ENCODE data around the gene HSPBP1.

The HSPBP1 gene

GRCh38 chr19:55301459-55302317 is 21.8 kb upstream of the HSPBP1 start:
- peak overlapping the region; percentile 81 for H3K23ac ChIP-seq (ENCODE audit: low read depth, low read length, poor library complexity)
- H3K4me3 ChIP-seq (ENCODE audit: low read length in 2 of 2): no peak overlapping the region
- H3K18ac ChIP-seq (ENCODE audit: low read length): peak overlapping the region; percentile 84
- H4K8ac ChIP-seq (ENCODE audit: low read depth, low read length): peak overlapping the region; percentile 66
- H2BK15ac ChIP-seq (ENCODE audit: low read length): no peak overlapping the region
- no peak overlapping the region for H3K4ac ChIP-seq (ENCODE audit: low read length)
- H2BK120ac ChIP-seq (ENCODE audit: low read depth, low read length): peak overlapping the region; percentile 44
- H3K36me3 ChIP-seq (replicated peaks in 1 of 2; ENCODE audit: control insufficient read depth in 2 of 2, insufficient read depth in 2 of 2, low read length in 2 of 2): peaks cover 45 to 69% of the 10 kb centered on the region in 2 donors
- H3K14ac ChIP-seq (ENCODE audit: low read length): peak overlapping the region; percentile 83
- H3K4me2 ChIP-seq (ENCODE audit: insufficient read depth, low read length, poor library complexity, severe bottlenecking): peak overlapping the region; percentile 46
- peak overlapping the region; percentile 92 for H3K27ac ChIP-seq (replicated peaks; ENCODE audit: low read length)
- H3K79me1 ChIP-seq (ENCODE audit: low read depth, low read length): no peaks in the 10 kb centered on the region
- no peaks in the 10 kb centered on the region for H3K27me3 ChIP-seq (ENCODE audit: control insufficient read depth in 3 of 3, insufficient read depth in 3 of 3, low read depth in 1 of 3, low read length in 3 of 3)
- peaks cover 0 to 2% of the 10 kb centered on the region in 2 donors for H3K9me3 ChIP-seq (replicated peaks in 1 of 2; ENCODE audit: control insufficient read depth in 2 of 2, insufficient read depth in 1 of 2, low read depth in 1 of 2, low read length in 2 of 2)
- peak overlapping the region; percentile 84 for H2BK5ac ChIP-seq (ENCODE audit: low read length)
- peak overlapping the region; percentile 90 for H2AK5ac ChIP-seq (ENCODE audit: low read depth, low read length)
- peak overlapping the region; percentile 79 for H2AFZ ChIP-seq (ENCODE audit: low read length)
- peak; percentile 91 for DNase-seq (ENCODE audit: low spot score)
- peak overlapping the region; percentile 83 for H4K91ac ChIP-seq (ENCODE audit: low read depth, low read length, poor library complexity)
- no CpG with 5 or more reads among the region's 42 CpGs for WGBS, 2 donors (ENCODE audit: extremely low coverage in 2 of 2, insufficient read length in 2 of 2, insufficient replicate concordance in 1 of 2)
- H3K4me1 ChIP-seq (ENCODE audit: control insufficient read depth in 2 of 2, insufficient read depth in 1 of 2, low read depth in 1 of 2, low read length in 2 of 2): peaks cover 13 to 14% of the 10 kb centered on the region in 2 donors
- H2BK12ac ChIP-seq (ENCODE audit: low read length): peak overlapping the region; percentile 50
- H3K9ac ChIP-seq (ENCODE audit: low read depth, low read length, poor library complexity): peak overlapping the region; percentile 82

DNA sequence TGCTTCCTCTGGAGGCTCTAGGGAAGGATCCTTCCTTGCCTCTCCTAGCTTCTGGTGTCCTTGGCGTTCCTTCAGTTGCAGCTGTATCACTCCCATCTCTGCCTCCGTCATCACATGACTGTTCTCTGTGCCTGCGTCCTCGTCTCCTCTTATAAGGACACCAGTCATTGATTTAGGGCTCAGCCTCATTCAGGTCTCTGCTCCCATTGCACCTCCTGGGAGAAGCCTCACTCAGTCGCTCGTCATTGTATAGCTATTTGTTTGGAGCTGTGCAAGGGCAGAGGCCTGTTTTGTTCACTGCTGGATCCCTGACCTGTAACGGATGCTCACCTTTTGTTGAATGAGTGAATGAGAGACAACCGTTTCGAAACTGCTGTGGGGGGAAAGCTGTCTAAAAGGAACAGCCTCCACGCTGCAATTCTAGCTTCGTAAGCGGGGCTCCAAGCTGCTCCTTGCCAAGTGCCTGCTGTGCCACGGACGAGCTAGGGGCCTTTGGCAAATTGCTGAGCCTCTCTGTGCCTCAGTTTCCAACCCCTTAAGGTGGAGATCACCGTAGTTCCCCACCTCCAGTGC is 21.1 kb upstream of the HSPBP1 start:
- H3K4me1 ChIP-seq (ENCODE audit: control insufficient read depth in 2 of 2, insufficient read depth in 1 of 2, low read depth in 1 of 2, low read length in 2 of 2): peaks cover 13 to 14% of the 10 kb centered on the region in 2 donors
- no peak overlapping the region for H2BK15ac ChIP-seq (ENCODE audit: low read length)
- no peak overlapping the region for H3K4me3 ChIP-seq (ENCODE audit: low read length in 2 of 2)
- peak overlapping the region; percentile 66 for H4K8ac ChIP-seq (ENCODE audit: low read depth, low read length)
- peak overlapping the region; percentile 92 for H3K27ac ChIP-seq (replicated peaks; ENCODE audit: low read length)
- H2BK120ac ChIP-seq (ENCODE audit: low read depth, low read length): peak overlapping the region; percentile 44
- H3K27me3 ChIP-seq (ENCODE audit: control insufficient read depth in 3 of 3, insufficient read depth in 3 of 3, low read depth in 1 of 3, low read length in 3 of 3): no peaks in the 10 kb centered on the region
- H3K4ac ChIP-seq (ENCODE audit: low read length): no peak overlapping the region
- peak overlapping the region; percentile 46 for H3K4me2 ChIP-seq (ENCODE audit: insufficient read depth, low read length, poor library complexity, severe bottlenecking)
- peaks cover 41 to 66% of the 10 kb centered on the region in 2 donors for H3K36me3 ChIP-seq (replicated peaks in 1 of 2; ENCODE audit: control insufficient read depth in 2 of 2, insufficient read depth in 2 of 2, low read length in 2 of 2)
- peak overlapping the region; percentile 90 for H2AK5ac ChIP-seq (ENCODE audit: low read depth, low read length)
- peak overlapping the region; percentile 84 for H2BK5ac ChIP-seq (ENCODE audit: low read length)
- H2AFZ ChIP-seq (ENCODE audit: low read length): no peak overlapping the region
- H2BK12ac ChIP-seq (ENCODE audit: low read length): peak overlapping the region; percentile 50
- no CpG with 5 or more reads among the region's 15 CpGs for WGBS, 2 donors (ENCODE audit: extremely low coverage in 2 of 2, insufficient read length in 2 of 2, insufficient replicate concordance in 1 of 2)
- H3K14ac ChIP-seq (ENCODE audit: low read length): peak overlapping the region; percentile 83
- peaks cover 0 to 2% of the 10 kb centered on the region in 2 donors for H3K9me3 ChIP-seq (replicated peaks in 1 of 2; ENCODE audit: control insufficient read depth in 2 of 2, insufficient read depth in 1 of 2, low read depth in 1 of 2, low read length in 2 of 2)
- peak; percentile 63 for DNase-seq (ENCODE audit: low spot score)
- H3K23ac ChIP-seq (ENCODE audit: low read depth, low read length, poor library complexity): peak overlapping the region; percentile 81
- peak overlapping the region; percentile 82 for H3K9ac ChIP-seq (ENCODE audit: low read depth, low read length, poor library complexity)
- no peaks in the 10 kb centered on the region for H3K79me1 ChIP-seq (ENCODE audit: low read depth, low read length)
- H3K18ac ChIP-seq (ENCODE audit: low read length): peak overlapping the region; percentile 84
- H4K91ac ChIP-seq (ENCODE audit: low read depth, low read length, poor library complexity): peak overlapping the region; percentile 83

GRCh38 chr19:55299991-55300390 is 20.1 kb upstream of the HSPBP1 start:
- H3K18ac ChIP-seq (ENCODE audit: low read length): no peak overlapping the region
- peak overlapping the region; percentile 47 for H3K9ac ChIP-seq (ENCODE audit: low read depth, low read length, poor library complexity)
- no peak overlapping the region for H3K14ac ChIP-seq (ENCODE audit: low read length)
- peaks cover 13 to 14% of the 10 kb centered on the region in 2 donors for H3K4me1 ChIP-seq (ENCODE audit: control insufficient read depth in 2 of 2, insufficient read depth in 1 of 2, low read depth in 1 of 2, low read length in 2 of 2)
- no peak overlapping the region for H2BK120ac ChIP-seq (ENCODE audit: low read depth, low read length)
- peaks cover 38 to 65% of the 10 kb centered on the region in 2 donors for H3K36me3 ChIP-seq (replicated peaks in 1 of 2; ENCODE audit: control insufficient read depth in 2 of 2, insufficient read depth in 2 of 2, low read length in 2 of 2)
- H2BK5ac ChIP-seq (ENCODE audit: low read length): no peak overlapping the region
- peaks cover 0 to 2% of the 10 kb centered on the region in 2 donors for H3K9me3 ChIP-seq (replicated peaks in 1 of 2; ENCODE audit: control insufficient read depth in 2 of 2, insufficient read depth in 1 of 2, low read depth in 1 of 2, low read length in 2 of 2)
- no CpG with 5 or more reads among the region's 10 CpGs for WGBS, 2 donors (ENCODE audit: extremely low coverage in 2 of 2, insufficient read length in 2 of 2, insufficient replicate concordance in 1 of 2)
- H3K79me1 ChIP-seq (ENCODE audit: low read depth, low read length): no peaks in the 10 kb centered on the region
- H2BK12ac ChIP-seq (ENCODE audit: low read length): no peak overlapping the region
- H2AFZ ChIP-seq (ENCODE audit: low read length): no peak overlapping the region
- H3K4me3 ChIP-seq (ENCODE audit: low read length in 2 of 2): peak overlapping the region in 1 of 2 donors; percentile 3
- no peak overlapping the region for H3K27ac ChIP-seq (replicated peaks; ENCODE audit: low read length)
- no peak overlapping the region for H3K4ac ChIP-seq (ENCODE audit: low read length)
- DNase-seq (ENCODE audit: low spot score): no peak
- H3K27me3 ChIP-seq (ENCODE audit: control insufficient read depth in 3 of 3, insufficient read depth in 3 of 3, low read depth in 1 of 3, low read length in 3 of 3): no peaks in the 10 kb centered on the region
- no peak overlapping the region for H3K23ac ChIP-seq (ENCODE audit: low read depth, low read length, poor library complexity)
- H2AK5ac ChIP-seq (ENCODE audit: low read depth, low read length): no peak overlapping the region
- H4K91ac ChIP-seq (ENCODE audit: low read depth, low read length, poor library complexity): no peak overlapping the region
- H2BK15ac ChIP-seq (ENCODE audit: low read length): no peak overlapping the region
- no peak overlapping the region for H4K8ac ChIP-seq (ENCODE audit: low read depth, low read length)
- H3K4me2 ChIP-seq (ENCODE audit: insufficient read depth, low read length, poor library complexity, severe bottlenecking): no peak overlapping the region

GRCh38 chr19:55297267-55297666 is 17.4 kb upstream of the HSPBP1 start:
- Histone ChIP-seq H3K27ac (replicated peaks; ENCODE audit: low read length) (no peak overlapping the region), H3K4me1 (ENCODE audit: control insufficient read depth in 2 of 2, insufficient read depth in 1 of 2, low read depth in 1 of 2, low read length in 2 of 2) (peaks cover 13 to 14% of the 10 kb centered on the region in 2 donors)
- no CpG with 5 or more reads among the region's 10 CpGs for WGBS, 2 donors (ENCODE audit: extremely low coverage in 2 of 2, insufficient read length in 2 of 2, insufficient replicate concordance in 1 of 2)

More at GRCh38 chr19:55297267-55297666, 17.4 kb upstream of the HSPBP1 start:
- Histone ChIP-seq H4K91ac (ENCODE audit: low read depth, low read length, poor library complexity) (peak overlapping the region; percentile 30), H3K4me2 (ENCODE audit: insufficient read depth, low read length, poor library complexity, severe bottlenecking) (no peak overlapping the region), H4K8ac (ENCODE audit: low read depth, low read length) (no peak overlapping the region), H3K18ac (ENCODE audit: low read length) (no peak overlapping the region), H3K14ac (ENCODE audit: low read length) (no peak overlapping the region), H3K4ac (ENCODE audit: low read length) (no peak overlapping the region), H3K27me3 (ENCODE audit: control insufficient read depth in 3 of 3, insufficient read depth in 3 of 3, low read depth in 1 of 3, low read length in 3 of 3) (no peaks in the 10 kb centered on the region), H3K4me3 (ENCODE audit: low read length in 2 of 2) (no peak overlapping the region), H3K9me3 (replicated peaks in 1 of 2; ENCODE audit: control insufficient read depth in 2 of 2, insufficient read depth in 1 of 2, low read depth in 1 of 2, low read length in 2 of 2) (no peaks in the 10 kb centered on the region), H2AK5ac (ENCODE audit: low read depth, low read length) (no peak overlapping the region), H2BK12ac (ENCODE audit: low read length) (no peak overlapping the region), H3K23ac (ENCODE audit: low read depth, low read length, poor library complexity) (no peak overlapping the region), H3K9ac (ENCODE audit: low read depth, low read length, poor library complexity) (peak overlapping the region; percentile 44), H2AFZ (ENCODE audit: low read length) (no peak overlapping the region), H2BK15ac (ENCODE audit: low read length) (no peak overlapping the region), H3K36me3 (replicated peaks in 1 of 2; ENCODE audit: control insufficient read depth in 2 of 2, insufficient read depth in 2 of 2, low read length in 2 of 2) (peaks cover 29 to 56% of the 10 kb centered on the region in 2 donors), H2BK5ac (ENCODE audit: low read length) (no peak overlapping the region), H2BK120ac (ENCODE audit: low read depth, low read length) (no peak overlapping the region), H3K79me1 (ENCODE audit: low read depth, low read length) (no peaks in the 10 kb centered on the region)
- no peak for DNase-seq (ENCODE audit: low spot score)
